Amniotic stem cell (primary cell): ENCODE data around the gene NOC3L.
"Not testable (repeated sequence)": the region's sequence is repeated elsewhere in the genome, so short reads cannot be mapped to it uniquely, and the experiment has no call there.

Experiments used
- DNase-seq: peaks from one replicate; lab custom pipeline; 2025; lab: John Stamatoyannopoulos, UW

The NOC3L gene

DNA sequence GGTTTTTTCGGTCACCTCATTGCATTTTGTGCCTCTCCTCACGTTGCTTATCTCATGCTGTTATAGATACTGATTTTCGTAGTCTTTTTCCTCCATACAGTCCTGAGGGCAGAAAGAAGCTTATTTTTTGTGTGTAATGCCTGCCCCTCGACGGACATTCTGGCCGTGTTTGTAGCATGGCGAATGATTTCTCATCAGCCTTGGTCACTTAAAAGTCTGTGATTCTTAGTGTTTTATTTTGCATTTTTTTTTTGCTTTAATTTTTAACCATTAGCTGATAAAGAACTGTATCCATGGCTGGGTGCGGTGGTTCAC is 469 bp upstream of the NOC3L start:
- no peak for DNase-seq

GRCh38 chr10:94361171-94361794 is 1.5 kb downstream of the NOC3L start:
- no peak for DNase-seq

DNA sequence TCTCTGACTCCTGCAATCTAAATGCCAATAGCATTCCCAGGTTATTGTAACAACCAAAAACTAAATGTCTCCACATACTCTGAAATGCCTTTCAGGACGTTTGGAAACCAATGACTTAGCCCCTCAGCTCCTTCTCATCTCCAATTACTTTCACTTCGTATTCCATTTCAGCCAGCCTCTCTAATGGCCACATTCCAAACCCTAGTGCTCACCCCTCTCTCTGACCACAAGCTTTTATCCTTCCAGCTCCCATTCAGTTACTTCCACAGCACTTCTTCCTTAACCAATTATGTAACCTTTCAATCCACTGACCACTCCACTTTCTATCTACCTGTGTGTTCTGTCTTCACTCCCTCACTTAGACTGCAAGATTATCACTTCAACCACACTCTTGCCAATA is 4.3 kb downstream of the NOC3L start:
- peak; percentile 90 for DNase-seq

DNA sequence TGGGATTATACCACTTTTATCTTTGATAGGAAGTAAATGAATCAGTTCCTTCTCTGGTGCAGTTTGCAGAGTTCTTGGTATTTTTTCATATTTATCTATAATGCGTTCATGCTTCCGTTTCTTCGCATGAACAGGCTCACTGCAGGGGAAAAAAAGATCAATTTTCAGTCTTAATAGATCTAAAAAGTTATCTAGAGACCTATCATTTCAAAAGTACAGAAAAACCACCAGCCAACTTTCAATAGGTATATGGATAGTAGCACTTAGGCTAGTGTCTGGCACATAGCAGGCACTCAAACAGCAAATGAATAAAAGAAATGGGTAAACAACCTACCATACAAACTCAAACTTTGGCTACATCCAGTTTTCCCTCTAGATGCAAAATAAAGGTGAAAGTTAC is 5.5 kb downstream of the NOC3L start:
- no peak for DNase-seq

DNA sequence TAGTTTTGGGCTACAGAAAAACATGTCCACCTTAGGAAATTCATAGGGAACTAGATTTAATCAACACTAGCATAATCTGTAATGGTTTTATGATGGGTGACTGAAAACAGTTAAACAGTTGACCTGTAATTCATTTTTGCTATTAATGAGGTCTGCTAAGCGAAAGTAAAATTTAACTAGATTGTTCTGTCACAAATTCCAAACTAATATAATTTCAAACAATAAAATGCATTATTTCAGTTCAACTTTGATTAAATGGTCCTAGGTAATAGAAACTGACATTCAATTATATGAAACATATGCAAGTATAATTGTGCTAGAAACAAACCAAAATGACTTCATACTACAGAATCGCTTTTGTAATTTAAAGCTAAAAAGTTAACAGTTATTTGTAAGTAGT is 6.9 kb downstream of the NOC3L start:
- DNase-seq = no peak

- DNase-seq = no peak
Observed at GRCh38 chr10:94353336-94353735, 9.4 kb downstream of the NOC3L start.

DNA sequence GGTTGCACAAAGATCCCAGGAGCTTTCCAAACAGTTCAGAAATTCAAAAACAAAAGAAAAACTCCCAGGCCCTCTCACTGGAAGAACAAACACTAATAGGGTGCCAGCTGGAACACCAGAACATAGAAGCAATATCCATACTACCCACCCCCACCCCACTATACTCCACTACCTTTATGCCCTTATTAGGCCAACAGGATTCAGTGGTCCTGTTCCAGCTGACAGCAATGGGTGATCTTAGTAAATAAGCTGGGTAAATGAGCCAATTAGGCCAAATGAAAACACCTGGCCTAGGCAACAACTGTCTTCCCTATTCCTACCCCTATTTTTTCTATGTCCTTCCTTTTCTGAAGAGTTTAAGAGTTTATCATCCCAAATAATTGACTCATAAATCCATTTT is 11.7 kb downstream of the NOC3L start:
- no peak for DNase-seq

GRCh38 chr10:94350500-94350899 is 12.2 kb downstream of the NOC3L start:
- DNase-seq = not testable (repeated sequence)

- no peak for DNase-seq
Observed at GRCh38 chr10:94349327-94349726, 13.4 kb downstream of the NOC3L start.

DNA sequence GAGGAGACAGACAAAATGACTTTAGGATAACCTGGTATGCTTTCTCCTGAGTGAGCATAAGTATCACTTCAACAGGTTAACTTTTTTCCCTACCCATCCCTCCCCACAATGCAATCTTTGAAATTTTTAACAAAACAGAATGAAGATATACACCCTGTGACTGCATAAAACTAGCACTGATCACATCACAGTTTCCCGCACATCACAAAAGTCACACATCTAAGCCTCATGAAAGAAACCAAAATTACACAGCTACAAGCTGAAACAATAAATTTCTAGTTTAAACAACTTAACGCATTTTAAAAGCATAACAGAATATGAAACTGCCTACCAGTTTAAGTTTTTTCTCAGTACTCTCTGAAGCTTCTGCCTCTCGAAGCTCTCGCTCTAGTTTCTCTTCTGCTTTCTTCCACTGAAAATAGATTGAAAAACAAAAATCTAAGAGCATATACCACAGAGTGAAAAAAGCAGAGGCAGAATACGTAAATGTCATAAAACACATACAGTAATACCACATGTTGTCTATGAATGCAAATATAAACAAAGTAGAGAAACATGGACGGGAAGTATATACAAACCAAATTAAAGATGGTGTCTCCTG is 18.1 kb downstream of the NOC3L start:
- DNase-seq = no peak

DNA sequence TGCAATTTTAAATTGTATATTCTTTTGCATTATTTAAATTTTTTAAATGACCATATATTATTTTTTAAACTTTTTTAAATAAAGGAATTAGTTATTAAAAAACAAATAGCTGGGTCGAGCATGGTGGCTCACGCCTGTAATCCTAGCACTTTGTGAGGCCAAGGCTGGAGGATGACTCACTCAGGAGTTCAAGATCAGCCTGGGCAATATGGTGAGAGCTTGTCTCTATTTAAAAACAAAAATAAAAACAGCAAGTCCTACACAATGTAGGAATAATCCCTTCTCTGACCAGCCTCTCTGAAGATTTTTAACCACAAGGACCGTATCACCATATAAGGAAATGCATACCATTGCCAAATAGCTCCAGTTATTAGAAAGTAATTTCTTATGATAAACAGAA is 19.6 kb downstream of the NOC3L start:
- DNase-seq = no peak

DNA sequence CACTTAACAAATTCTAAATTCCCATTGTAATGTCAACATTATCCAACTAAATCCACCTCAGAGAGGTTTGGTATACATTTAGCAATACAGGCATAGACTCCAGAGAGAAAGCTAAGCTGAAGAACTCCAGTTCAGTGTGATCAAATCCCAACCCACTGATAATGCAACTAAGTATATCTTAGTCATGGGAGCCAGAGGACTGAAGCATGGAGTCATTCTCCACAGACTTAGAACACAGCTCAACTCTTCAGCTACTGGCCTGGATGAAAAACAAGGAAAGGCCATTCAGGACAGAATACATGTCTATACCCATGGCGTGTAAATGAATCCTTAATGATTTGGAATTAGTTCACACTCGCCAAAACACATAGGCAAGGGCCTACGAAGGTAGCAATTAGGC is 27.9 kb downstream of the NOC3L start:
- no peak for DNase-seq

GRCh38 chr10:94333051-94333450 is 29.7 kb downstream of the NOC3L start:
- DNase-seq = no peak

DNA sequence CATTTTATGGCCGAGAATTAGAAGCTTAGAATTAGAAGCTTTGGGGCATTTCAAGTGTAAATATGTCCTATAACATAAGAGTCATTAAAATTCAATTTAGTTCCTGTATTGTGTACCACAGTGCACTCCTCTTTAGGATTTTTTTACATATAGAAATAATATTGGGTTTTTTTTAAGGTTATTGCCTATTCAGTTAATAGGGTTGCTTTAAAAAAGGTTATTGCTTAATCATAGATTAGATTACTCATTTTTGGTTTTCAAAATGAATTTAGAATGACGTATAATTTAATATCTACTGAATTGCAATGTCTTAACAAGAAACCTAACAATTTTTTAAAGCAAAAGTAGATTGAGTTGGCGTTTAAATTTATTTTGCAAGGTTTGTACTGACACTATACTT is 34.1 kb downstream of the NOC3L start:
- DNase-seq = no peak

DNA sequence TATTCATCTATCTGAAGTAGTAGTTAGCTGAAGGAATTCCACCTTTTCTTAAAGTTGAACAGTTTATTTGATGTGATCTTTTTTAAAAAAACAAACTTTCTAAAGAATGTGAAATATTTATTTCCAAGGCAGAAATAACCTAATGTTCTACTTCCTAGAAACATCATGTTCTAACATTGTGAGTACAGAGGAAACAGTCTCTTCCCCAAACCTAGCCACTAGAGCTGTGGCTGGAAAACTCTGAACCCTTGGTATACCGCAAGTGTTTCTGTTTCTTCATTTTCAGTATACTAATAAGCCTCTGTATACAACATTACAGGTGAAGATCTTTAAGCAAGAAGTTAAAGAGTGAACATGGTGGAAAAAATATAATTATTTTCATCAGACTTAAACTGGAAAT is 35.1 kb downstream of the NOC3L start:
- no peak for DNase-seq

DNA sequence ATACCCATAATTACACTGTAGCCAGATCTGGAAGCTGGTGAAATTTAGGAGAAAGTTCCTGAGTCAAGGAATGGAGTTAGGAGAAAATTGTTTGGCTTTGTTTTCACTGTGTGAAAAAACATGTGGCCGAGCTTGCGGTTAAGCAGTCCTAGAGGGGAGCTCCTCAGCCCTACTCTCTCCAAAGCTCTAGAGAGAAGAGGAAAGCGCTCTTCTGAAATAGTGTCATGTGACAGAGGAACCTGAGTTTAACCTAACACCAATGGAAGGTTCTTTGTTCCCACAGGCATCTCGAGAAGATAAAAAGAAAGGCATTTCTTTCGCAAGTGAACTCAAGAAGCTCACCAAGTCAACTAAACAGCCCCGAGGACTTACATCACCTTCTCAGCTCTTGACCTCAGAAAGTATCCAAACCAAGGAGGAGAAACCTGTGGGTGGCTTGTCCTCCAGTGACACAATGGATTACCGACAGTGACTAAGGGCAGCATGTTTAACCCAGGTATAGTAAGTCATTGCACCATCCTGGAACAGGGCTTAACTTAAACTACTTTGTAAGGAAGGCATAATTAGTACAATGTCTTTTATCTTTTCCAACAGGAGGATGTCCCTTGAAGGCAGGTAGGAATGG is 38.0 kb downstream of the NOC3L start:
- no peak for DNase-seq

- DNase-seq = peak; percentile 17
Observed at GRCh38 chr10:94320285-94320914, 42.3 kb downstream of the NOC3L start.

DNA sequence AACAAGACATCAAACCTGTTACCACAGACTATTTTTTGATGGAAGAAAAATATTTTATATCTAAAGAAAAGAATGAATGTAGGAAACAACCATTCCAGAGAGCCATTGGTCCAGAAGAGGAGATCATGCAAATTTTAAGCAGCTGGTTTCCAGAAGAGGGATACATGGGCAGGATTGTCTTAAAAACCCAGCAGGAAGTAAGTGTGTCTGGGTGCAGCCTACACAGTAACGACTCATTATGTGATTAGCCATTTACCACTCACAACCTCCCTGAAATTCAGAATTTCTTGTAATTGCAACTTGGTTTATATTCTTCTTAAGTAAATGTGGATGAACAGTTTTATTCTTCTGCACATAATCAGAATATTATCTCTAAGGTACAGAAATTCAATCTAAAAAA is 46.2 kb downstream of the NOC3L start:
- no peak for DNase-seq

- DNase-seq = peak; percentile 27
Observed at GRCh38 chr10:94315975-94316464, 46.7 kb downstream of the NOC3L start.

DNA sequence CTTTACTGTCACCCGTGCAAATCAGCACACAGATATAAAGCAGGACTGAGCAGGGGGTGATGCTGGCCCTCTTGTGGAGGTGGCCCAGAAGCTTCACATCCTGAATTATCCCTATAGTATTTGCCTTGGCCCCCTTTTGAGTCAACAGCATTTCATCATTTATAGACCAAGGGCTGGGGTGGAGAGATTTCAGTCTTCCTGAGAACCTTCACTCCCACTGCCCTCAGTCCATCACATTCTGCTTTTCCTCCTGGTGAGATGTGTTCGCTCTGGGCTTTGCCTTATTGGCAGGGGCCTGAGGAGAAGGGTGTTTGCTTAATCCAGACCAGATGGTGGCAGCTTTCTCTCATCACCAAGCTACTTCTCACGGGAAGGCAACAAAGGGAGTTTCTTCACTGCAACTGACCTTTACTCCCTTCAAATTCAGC is 47.7 kb downstream of the NOC3L start:
- DNase-seq = no peak

- no peak for DNase-seq
Observed at GRCh38 chr10:94310369-94310768, 52.4 kb downstream of the NOC3L start.

DNA sequence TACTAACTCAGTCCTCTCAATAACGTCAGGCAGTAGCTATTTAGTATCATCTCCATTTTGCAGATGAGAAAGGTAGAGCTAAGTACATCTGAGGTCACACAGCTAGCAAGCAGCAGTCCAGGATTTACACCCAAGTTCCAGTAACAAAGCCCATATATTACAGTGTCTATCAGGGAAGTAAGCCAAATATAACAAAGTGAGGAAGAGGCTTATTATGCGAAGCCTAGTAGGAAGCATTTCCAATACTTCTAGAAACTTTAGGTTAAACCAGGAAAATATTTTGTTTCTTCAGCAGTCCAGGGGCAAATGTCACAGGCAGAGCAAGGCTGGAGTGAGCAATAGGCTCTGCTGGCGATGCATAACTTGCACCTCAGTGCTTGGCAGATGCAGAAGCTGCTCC is 53.9 kb downstream of the NOC3L start:
- DNase-seq = no peak

DNA sequence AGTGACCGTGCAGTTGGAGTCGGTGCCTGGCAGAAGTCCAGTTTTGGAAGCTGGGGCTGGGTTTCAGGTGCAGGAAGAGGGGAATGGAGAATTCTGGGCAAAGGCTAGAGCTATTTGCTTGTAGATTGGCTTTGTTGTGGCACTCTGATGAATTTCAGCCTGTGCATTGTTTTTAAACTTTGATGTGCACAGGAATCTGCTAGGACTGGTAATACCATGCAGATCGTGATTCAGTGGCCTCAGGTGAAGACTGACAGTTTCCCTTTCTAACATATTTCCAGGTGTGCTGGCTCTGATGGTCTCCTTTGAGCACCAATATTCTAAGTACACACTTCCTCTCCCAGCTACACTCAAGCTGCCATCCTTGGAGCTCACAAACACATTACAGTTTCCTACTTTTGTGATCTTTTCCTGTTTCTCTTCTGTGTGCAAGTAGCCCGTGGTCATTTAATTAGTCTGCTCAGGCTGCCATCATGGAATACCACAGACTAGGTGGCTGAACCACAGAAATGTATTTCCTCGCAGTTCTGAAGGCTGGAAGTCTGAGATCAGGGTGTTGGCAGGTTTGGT is 55.6 kb downstream of the NOC3L start:
- DNase-seq = no peak
